HFFc6 (cell line): ENCODE results near the gene BRINP1. TPM values are rescaled to one million over a fixed set of nuclear protein-coding genes. Genes with fewer than 3 reads are reported as not detected.

Experiments
- DNase-seq: peaks from one replicate; pipeline ENCODE4 v3.0.0-alpha.2; 2018
- H3K27ac Mint-ChIP-seq: 2 replicates; pipeline ENCODE4 v1.8.0; 2020; ENCODE audit warnings: mild to moderate bottlenecking, mixed read lengths
- H3K27me3 Mint-ChIP-seq: 2 replicates; pipeline ENCODE4 v1.8.0; 2021; ENCODE audit warnings: mild to moderate bottlenecking, moderate library complexity, mixed read lengths; ENCODE audit not compliant: insufficient read depth
- H3K36me3 Mint-ChIP-seq: 2 replicates; pipeline ENCODE4 v1.8.0; 2021; ENCODE audit warnings: low read depth, mixed read lengths
- H3K4me1 Mint-ChIP-seq: 2 replicates; pipeline ENCODE4 v1.8.0; 2020; ENCODE audit warnings: low read depth, mixed read lengths
- H3K4me3 Mint-ChIP-seq: 2 replicates; pipeline ENCODE4 v1.8.0; 2020; ENCODE audit warnings: mild to moderate bottlenecking, moderate library complexity, mixed read lengths
- H3K9me3 Mint-ChIP-seq: 2 replicates; pipeline ENCODE4 v1.8.0; 2020; ENCODE audit warnings: mild to moderate bottlenecking, mixed read lengths
- total RNA-seq, 6 experiments: library from RNA; stranded (reverse); fragmentation: NEBNext Ultra II Directional; extraction: Animal tissue kit (Norgen Biotek cat#: 25700); gene quantifications; 2 replicates in 1 of 6; 3 replicates in 5 of 6; pipeline ENCODE4 v1.2.3, GENCODE V29; 2021
- TF ChIP-seq, protein P1 (sequence below): fragments of 200-600 bp; sonication (generic); IDR thresholded peaks from 2 replicates; pipeline ENCODE4 v1.5.0; 2021; ENCODE audit warnings: antibody characterized with exemption, mild to moderate bottlenecking

The BRINP1 gene
- total RNA-seq, 6 experiments from 2014 or later, result not detected

DNA sequence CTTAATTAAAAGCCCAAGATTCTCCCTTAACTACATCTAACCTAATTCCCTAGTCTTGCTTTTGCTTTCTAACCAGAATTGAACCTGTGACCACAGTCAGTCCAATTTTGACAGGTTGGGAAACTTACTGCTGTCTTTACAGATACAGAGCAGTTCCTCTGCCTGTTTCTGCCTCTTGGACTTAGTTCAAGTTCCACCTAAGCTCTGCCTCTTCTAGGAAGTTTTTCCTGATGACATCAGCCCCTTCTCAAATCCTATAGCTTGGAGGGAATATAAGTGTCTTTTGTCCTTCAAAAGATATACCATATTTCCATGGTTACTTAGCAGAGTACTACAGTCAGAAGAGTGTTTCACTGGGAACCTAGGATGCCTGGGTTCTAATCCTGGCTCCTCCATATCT lies 31.7 kb downstream of the BRINP1 start:
- Mint-ChIP-seq H3K4me1 (no peaks in the 10 kb centered on the region), H3K27me3 (peaks cover 3% of the 10 kb centered on the region; the same call in 1 of the 2 replicates), H3K36me3 (no peaks in the 10 kb centered on the region), H3K9me3 (peaks cover 21% of the 10 kb centered on the region), H3K27ac (no peak overlapping the region), H3K4me3 (no peak overlapping the region)
- DNase-seq, result no peak
- TF ChIP-seq, protein P1, sequence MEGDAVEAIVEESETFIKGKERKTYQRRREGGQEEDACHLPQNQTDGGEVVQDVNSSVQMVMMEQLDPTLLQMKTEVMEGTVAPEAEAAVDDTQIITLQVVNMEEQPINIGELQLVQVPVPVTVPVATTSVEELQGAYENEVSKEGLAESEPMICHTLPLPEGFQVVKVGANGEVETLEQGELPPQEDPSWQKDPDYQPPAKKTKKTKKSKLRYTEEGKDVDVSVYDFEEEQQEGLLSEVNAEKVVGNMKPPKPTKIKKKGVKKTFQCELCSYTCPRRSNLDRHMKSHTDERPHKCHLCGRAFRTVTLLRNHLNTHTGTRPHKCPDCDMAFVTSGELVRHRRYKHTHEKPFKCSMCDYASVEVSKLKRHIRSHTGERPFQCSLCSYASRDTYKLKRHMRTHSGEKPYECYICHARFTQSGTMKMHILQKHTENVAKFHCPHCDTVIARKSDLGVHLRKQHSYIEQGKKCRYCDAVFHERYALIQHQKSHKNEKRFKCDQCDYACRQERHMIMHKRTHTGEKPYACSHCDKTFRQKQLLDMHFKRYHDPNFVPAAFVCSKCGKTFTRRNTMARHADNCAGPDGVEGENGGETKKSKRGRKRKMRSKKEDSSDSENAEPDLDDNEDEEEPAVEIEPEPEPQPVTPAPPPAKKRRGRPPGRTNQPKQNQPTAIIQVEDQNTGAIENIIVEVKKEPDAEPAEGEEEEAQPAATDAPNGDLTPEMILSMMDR, result no peak

DNA sequence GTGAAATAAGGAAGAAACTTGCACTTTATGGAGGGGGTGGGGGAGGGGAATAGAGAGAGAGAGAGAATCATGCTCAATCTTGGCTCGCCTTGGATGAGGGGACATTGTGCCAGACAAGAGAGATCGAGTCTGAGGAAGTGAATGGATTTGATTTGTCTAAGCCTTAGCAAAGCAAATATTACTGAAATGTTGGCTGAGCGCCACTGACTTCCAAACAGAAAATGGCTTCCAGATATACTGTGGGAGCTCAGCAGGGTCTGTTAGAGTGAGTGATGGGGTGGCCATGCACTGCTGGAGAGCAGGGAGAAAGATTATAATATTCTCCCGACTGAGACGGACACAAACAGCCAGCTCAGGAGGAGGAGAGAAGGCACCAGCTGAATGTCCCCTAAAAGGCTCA lies 34.5 kb downstream of the BRINP1 start:
- DNase-seq, result no peak
- TF ChIP-seq, protein P1, result no peak
- H3K27ac Mint-ChIP-seq, result no peak overlapping the region

DNA sequence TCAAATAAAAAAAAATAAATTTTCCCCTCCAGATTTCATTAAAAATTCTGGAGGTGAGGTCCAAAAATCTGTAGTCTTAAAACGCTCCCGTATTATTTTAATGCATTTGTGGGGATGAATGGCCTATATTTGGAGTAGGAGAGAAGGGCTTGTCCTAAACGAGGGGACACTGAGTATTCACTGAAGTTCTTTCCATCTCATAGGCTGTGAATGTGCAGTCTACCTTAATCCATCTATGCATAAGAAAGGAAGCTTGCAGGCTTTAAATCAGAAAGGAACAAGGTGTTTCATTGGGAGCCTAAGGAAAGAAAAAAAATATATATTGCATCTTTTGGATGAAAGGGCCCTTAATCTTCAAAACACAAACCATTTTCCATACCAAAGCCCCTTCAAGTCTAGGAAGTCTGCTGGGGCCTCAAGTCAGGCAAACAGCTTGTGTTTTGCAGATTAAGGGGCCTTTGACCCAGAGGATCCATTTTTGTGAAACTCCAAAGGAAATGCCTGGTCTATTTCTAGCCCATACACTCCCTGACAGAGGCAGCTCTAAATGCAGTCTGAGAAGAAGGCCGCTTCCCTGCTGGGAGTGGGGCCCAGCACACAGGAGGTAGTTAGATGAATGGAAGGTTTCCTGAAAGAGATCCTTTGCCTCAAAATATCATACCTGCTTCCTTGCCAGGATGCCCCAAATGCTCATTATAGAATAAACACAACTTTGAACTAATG lies 35.6 kb downstream of the BRINP1 start:
- DNase-seq, result no peak
- Mint-ChIP-seq H3K4me1 (no peaks in the 10 kb centered on the region), H3K27ac (no peak overlapping the region), H3K36me3 (0 out of 2 replicates have a peak, but pooled peaks cover 4% of the 10 kb centered on the region), H3K27me3 (peaks cover 3% of the 10 kb centered on the region; the same call in 1 of the 2 replicates), H3K9me3 (peaks cover 44% of the 10 kb centered on the region), H3K4me3 (no peak overlapping the region)
- TF ChIP-seq, protein P1, result no peak

More for the DNA sequence above, 34.5 kb downstream of the BRINP1 start:
- H3K9me3 Mint-ChIP-seq, result peaks cover 40% of the 10 kb centered on the region
- no peak overlapping the region for H3K4me3 Mint-ChIP-seq
- no peaks in the 10 kb centered on the region for H3K4me1 Mint-ChIP-seq
- H3K27me3 Mint-ChIP-seq, result peaks cover 3% of the 10 kb centered on the region; the same call in 1 of the 2 replicates
- H3K36me3 Mint-ChIP-seq, result 0 out of 2 replicates have a peak, but pooled peaks cover 4% of the 10 kb centered on the region

DNA sequence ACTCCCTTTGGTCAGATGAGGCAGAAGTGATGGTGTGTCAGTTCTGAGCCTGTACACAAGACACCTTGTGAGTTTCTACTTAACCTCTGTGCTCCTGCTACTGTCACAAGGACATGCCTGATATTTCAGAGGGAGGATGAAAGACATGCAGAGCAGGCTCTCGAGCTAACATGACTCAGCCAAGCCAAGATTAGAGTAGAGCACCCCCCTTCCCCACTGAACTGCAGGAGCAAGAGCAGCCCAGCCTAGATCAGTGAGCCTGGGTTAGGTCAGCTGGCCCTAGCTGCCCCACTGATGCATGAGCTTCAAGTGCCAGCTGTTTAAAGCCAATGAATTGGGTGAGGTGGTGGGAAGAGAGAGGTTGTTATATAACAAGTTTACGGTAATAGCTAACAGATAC lies 36.7 kb downstream of the BRINP1 start:
- Mint-ChIP-seq H3K4me1 (no peaks in the 10 kb centered on the region), H3K27ac (no peak overlapping the region), H3K9me3 (peaks cover 49% of the 10 kb centered on the region), H3K36me3 (0 out of 2 replicates have a peak, but pooled peaks cover 4% of the 10 kb centered on the region), H3K27me3 (peaks cover 2% of the 10 kb centered on the region; the same call in 1 of the 2 replicates), H3K4me3 (no peak overlapping the region)
- DNase-seq, result no peak
- TF ChIP-seq, protein P1, result no peak

DNA sequence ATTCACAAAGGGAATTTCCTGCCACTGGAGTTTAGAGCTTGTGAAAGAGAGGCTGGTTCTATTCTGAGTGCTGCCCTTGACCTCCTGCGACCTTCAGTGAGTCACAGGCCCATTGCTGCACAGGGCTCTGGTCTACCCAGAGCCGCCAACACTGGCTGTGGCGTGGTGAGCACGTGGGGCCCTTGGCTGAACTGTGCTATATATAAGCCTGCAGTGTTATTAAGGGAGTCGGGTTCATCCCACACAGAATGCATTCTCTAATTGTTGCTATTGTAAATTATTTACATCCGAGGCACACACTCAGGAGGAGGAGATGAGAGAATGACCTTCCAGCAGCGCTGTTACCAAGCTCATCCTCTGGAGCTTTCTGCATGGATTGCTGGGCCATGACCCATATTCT lies 47.1 kb downstream of the BRINP1 start:
- TF ChIP-seq, protein P1, result no peak
- H3K4me1 Mint-ChIP-seq, result no peaks in the 10 kb centered on the region
- peaks cover 33% of the 10 kb centered on the region for H3K9me3 Mint-ChIP-seq
- H3K27me3 Mint-ChIP-seq, result peaks cover 2% of the 10 kb centered on the region; the same call in 1 of the 2 replicates
- DNase-seq, result no peak
- peaks cover 12% of the 10 kb centered on the region; the same call in 1 of the 2 replicates for H3K36me3 Mint-ChIP-seq
- no peak overlapping the region for H3K27ac Mint-ChIP-seq
- H3K4me3 Mint-ChIP-seq, result no peak overlapping the region
